Fibroblast of upper back skin (primary cell): Measurements from ENCODE around the gene CTNNA2.

Source experiments
- DNase-seq: peaks from one replicate; pipeline ENCODE4 v3.0.0-alpha.2; 2013

Gene CTNNA2

GRCh38 chr2:80351231-80351630 lies 838.4 kb downstream of the CTNNA2 start:
- DNase-seq, result peak; percentile 79

GRCh38 chr2:80354858-80355257 lies 842.0 kb downstream of the CTNNA2 start:
- no peak for DNase-seq

GRCh38 chr2:80361904-80362303 lies 849.1 kb downstream of the CTNNA2 start:
- no peak for DNase-seq

- DNase-seq, result no peak
Measured at GRCh38 chr2:80363330-80363729, 850.5 kb downstream of the CTNNA2 start.

- no peak for DNase-seq
Measured at GRCh38 chr2:80363791-80364349, 851.0 kb downstream of the CTNNA2 start.

- DNase-seq, result no peak
Measured at GRCh38 chr2:80364524-80365212, 851.8 kb downstream of the CTNNA2 start.

GRCh38 chr2:80365762-80366161 lies 852.9 kb downstream of the CTNNA2 start:
- DNase-seq, result peak; percentile 25

GRCh38 chr2:80370375-80371009 lies 857.6 kb downstream of the CTNNA2 start:
- no peak for DNase-seq

GRCh38 chr2:80374105-80374504 lies 861.3 kb downstream of the CTNNA2 start:
- no peak for DNase-seq

- DNase-seq, result peak; percentile 88
Measured at GRCh38 chr2:80377071-80377470, 864.2 kb downstream of the CTNNA2 start.

- peak; percentile 67 for DNase-seq
Measured at GRCh38 chr2:80380736-80381135, 867.9 kb downstream of the CTNNA2 start.

- no peak for DNase-seq
Measured at GRCh38 chr2:80381666-80382065, 868.8 kb downstream of the CTNNA2 start.

GRCh38 chr2:80392441-80392840 lies 879.6 kb downstream of the CTNNA2 start:
- DNase-seq, result peak; percentile 79

- no peak for DNase-seq
Measured at GRCh38 chr2:80393991-80394390, 881.1 kb downstream of the CTNNA2 start.

GRCh38 chr2:80395251-80395650 lies 882.4 kb downstream of the CTNNA2 start:
- DNase-seq, result no peak

- no peak for DNase-seq
Measured at GRCh38 chr2:80396276-80396675, 883.4 kb downstream of the CTNNA2 start.

GRCh38 chr2:80403081-80403480 lies 890.2 kb downstream of the CTNNA2 start:
- DNase-seq, result no peak

- DNase-seq, result no peak
Measured at GRCh38 chr2:80407377-80407776, 894.5 kb downstream of the CTNNA2 start.

- DNase-seq, result no peak
Measured at GRCh38 chr2:80410346-80410745, 897.5 kb downstream of the CTNNA2 start.

- DNase-seq, result no peak
Measured at GRCh38 chr2:80413136-80413535, 900.3 kb downstream of the CTNNA2 start.

GRCh38 chr2:80417737-80418136 lies 904.9 kb downstream of the CTNNA2 start:
- DNase-seq, result no peak

GRCh38 chr2:80420530-80421208 lies 907.8 kb downstream of the CTNNA2 start:
- no peak for DNase-seq

GRCh38 chr2:80429251-80429650 lies 916.4 kb downstream of the CTNNA2 start:
- no peak for DNase-seq

- no peak for DNase-seq
Measured at GRCh38 chr2:80437959-80438358, 925.1 kb downstream of the CTNNA2 start.
